Lung (tissue), 12 donors: ENCODE measurements around the gene EPHA7. TPM values are rescaled to one million over a fixed set of nuclear protein-coding genes. Genes with fewer than 3 reads are reported as not detected.

Experiments
- ATAC-seq: fragments of 200-7000 bp; cut with Tn5 transposase; one replicate; pipeline ENCODE4 v1.9.1; 2020; ENCODE audit warnings: moderate number of reproducible peaks; ENCODE audit not compliant: insufficient read depth, low FRiP score
- DNase-seq, 3 donors: peaks; one replicate each; pipeline ENCODE4 v3.0.0-alpha.2; 2013 to 2017
- H3K27ac ChIP-seq, 2 donors: one replicate each; pipeline ENCODE4 v1.5.1; 2013; ENCODE audit warnings: mild to moderate bottlenecking in 2 of 2, moderate library complexity in 2 of 2, control low read depth in 1 of 2, inconsistent platforms in 1 of 2, low read depth in 1 of 2, low read length in 1 of 2
- H3K27me3 ChIP-seq, 3 donors: one replicate each; pipeline ENCODE4 v1.5.1; 2013; ENCODE audit warnings: low read length in 2 of 3; ENCODE audit not compliant: control insufficient read depth in 3 of 3, insufficient read depth in 3 of 3
- H3K36me3 ChIP-seq, 4 donors: one replicate each; pipeline ENCODE4 v1.5.1; 2013; ENCODE audit warnings: low read length in 4 of 4, mild to moderate bottlenecking in 1 of 4, moderate library complexity in 1 of 4; ENCODE audit not compliant: control insufficient read depth in 4 of 4, insufficient read depth in 4 of 4
- H3K4me1 ChIP-seq, 5 donors: one replicate each; pipeline ENCODE4 v1.5.1; 2013; ENCODE audit warnings: low read length in 5 of 5, mild to moderate bottlenecking in 2 of 5, moderate library complexity in 1 of 5; ENCODE audit not compliant: control insufficient read depth in 5 of 5, insufficient read depth in 5 of 5
- H3K4me3 ChIP-seq: one replicate; pipeline ENCODE4 v1.5.1; 2013; ENCODE audit warnings: mild to moderate bottlenecking, control low read depth, moderate library complexity
- H3K9ac ChIP-seq, 2 donors: one replicate each; pipeline ENCODE4 v1.5.1; 2013; ENCODE audit warnings: low read length in 2 of 2, control low read depth in 1 of 2; ENCODE audit not compliant: insufficient read depth in 1 of 2
- H3K9me3 ChIP-seq, 4 donors: one replicate each; pipeline ENCODE4 v1.5.1; 2013; ENCODE audit warnings: low read length in 3 of 4, mild to moderate bottlenecking in 1 of 4, moderate library complexity in 1 of 4; ENCODE audit not compliant: control insufficient read depth in 4 of 4, insufficient read depth in 3 of 4
- WGBS, 2 donors: extraction: QIAGEN DNeasy Blood & Tissue Kit; methylation state at CpG; one replicate each; pipeline ENCODE4 v1.1.7; 2013; 5-methylcytosine and 5-hydroxymethylcytosine counted together
- polyA plus RNA-seq, 2 donors: library from polyadenylated mRNA; stranded (reverse); fragments of 200-250 nt; gene quantifications; one replicate each; pipeline ENCODE4 v1.2.1, GENCODE V29; 2013
- total RNA-seq, 2 donors: library from RNA; depleted of rRNA in 1 of 2; stranded (reverse); fragments of >200 nt in 1 of 2; gene quantifications; one replicate each; pipeline ENCODE4 v1.2.1, GENCODE V29; 2014 to 2021
- TF ChIP-seq, protein P1 (sequence below): IDR thresholded peaks from 2 replicates; pipeline ENCODE4 v1.5.1; 2012; ENCODE audit warnings: mild to moderate bottlenecking; ENCODE audit errors: control extremely low read depth, extremely low read depth
- donor health status: control.
- donor health status: control.
- donor health status: Bipolar disorder and iron deficiency.
- donor health status: healthy.
- donor health status: DM: yes; HTN: yes; CAD: no.

EPHA7 gene
- total and polyA plus RNA-seq, 4 donors, result 0.06 to 6.3 (median 0.62) TPM

DNA sequence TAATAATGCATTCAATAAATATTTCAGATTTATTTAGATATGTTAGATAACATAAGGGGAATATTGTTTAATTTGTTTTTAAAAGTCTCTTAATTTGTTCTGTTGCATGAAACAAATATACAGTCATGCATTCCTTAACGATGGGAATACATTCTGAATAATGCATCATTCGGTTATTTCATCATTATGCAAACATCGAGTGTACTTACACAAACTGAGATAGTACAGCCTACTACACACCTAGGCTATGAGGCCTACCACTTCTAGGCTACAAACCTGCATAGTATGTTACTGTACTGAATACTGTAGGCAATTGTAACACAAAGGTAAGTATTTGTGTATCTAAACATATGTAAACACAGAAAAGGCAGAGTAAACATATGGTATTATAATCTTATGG, 118.7 kb downstream of the EPHA7 start:
- Histone ChIP-seq H3K27me3 (no peaks in the 10 kb centered on the region), H3K4me1 (no peaks in the 10 kb centered on the region), H3K9ac (no peak overlapping the region), H3K4me3 (no peak overlapping the region), H3K36me3 (no peaks in the 10 kb centered on the region), H3K9me3 (no peaks in the 10 kb centered on the region), H3K27ac (no peak overlapping the region)
- WGBS, 2 donors, result 83 to 84% methylated on average over 3 of the region's 3 CpGs
- DNase-seq (no peak), ATAC-seq (no peak)
- TF ChIP-seq, protein P1, sequence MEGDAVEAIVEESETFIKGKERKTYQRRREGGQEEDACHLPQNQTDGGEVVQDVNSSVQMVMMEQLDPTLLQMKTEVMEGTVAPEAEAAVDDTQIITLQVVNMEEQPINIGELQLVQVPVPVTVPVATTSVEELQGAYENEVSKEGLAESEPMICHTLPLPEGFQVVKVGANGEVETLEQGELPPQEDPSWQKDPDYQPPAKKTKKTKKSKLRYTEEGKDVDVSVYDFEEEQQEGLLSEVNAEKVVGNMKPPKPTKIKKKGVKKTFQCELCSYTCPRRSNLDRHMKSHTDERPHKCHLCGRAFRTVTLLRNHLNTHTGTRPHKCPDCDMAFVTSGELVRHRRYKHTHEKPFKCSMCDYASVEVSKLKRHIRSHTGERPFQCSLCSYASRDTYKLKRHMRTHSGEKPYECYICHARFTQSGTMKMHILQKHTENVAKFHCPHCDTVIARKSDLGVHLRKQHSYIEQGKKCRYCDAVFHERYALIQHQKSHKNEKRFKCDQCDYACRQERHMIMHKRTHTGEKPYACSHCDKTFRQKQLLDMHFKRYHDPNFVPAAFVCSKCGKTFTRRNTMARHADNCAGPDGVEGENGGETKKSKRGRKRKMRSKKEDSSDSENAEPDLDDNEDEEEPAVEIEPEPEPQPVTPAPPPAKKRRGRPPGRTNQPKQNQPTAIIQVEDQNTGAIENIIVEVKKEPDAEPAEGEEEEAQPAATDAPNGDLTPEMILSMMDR, result no peak

GRCh38 chr6:93299622-93300021, 119.7 kb downstream of the EPHA7 start:
- no peak for ATAC-seq
- Histone ChIP-seq H3K9me3 (no peaks in the 10 kb centered on the region), H3K4me3 (no peak overlapping the region), H3K4me1 (no peaks in the 10 kb centered on the region), H3K36me3 (no peaks in the 10 kb centered on the region), H3K27ac (no peak overlapping the region), H3K9ac (no peak overlapping the region), H3K27me3 (no peaks in the 10 kb centered on the region)
- 77 to 85% methylated on average over 3 of the region's 3 CpGs for WGBS, 2 donors
- DNase-seq, result no peak
- TF ChIP-seq, protein P1, result no peak

DNA sequence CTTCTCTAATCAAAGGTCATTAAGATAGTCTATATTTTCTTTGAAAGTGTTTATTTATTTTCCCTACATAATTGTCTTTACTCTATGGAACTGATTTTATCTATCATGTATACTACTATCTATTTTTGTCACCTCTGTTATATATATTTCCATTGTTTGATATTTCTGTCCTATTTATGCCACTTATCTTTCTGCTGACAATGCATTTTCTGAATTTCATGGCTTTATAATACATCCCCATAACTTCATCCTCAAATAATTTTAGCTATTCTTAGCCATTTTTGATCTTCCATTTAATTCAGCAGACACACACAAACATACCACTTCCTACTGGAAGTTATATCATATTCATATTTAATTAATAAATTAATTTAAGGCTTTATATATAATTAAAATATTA, 123.7 kb downstream of the EPHA7 start:
- TF ChIP-seq, protein P1, result no peak
- DNase-seq, result no peak
- no peaks in the 10 kb centered on the region for H3K4me1 ChIP-seq
- no peaks in the 10 kb centered on the region for H3K36me3 ChIP-seq
- H3K9me3 ChIP-seq, result no peaks in the 10 kb centered on the region
- no peak for ATAC-seq
- H3K27me3 ChIP-seq, result no peaks in the 10 kb centered on the region
- H3K4me3 ChIP-seq, result no peak overlapping the region
- H3K9ac ChIP-seq, result no peak overlapping the region
- H3K27ac ChIP-seq, result no peak overlapping the region

GRCh38 chr6:93294879-93295278, 124.5 kb downstream of the EPHA7 start:
- no peak overlapping the region for H3K9ac ChIP-seq
- 72 to 81% methylated on average over 2 of the region's 2 CpGs for WGBS, 2 donors

More at GRCh38 chr6:93294879-93295278, 124.5 kb downstream of the EPHA7 start:
- no peaks in the 10 kb centered on the region for H3K4me1 ChIP-seq
- DNase-seq (no peak), ATAC-seq (no peak)
- no peak overlapping the region for H3K4me3 ChIP-seq
- no peak overlapping the region for H3K27ac ChIP-seq
- no peaks in the 10 kb centered on the region for H3K36me3 ChIP-seq
- H3K9me3 ChIP-seq, result no peaks in the 10 kb centered on the region
- TF ChIP-seq, protein P1, result no peak
- H3K27me3 ChIP-seq, result no peaks in the 10 kb centered on the region
